H1 (cell line): ENCODE results near the gene SF3A2. TPM values are rescaled to one million over a fixed set of nuclear protein-coding genes. Genes with fewer than 3 reads are reported as not detected.

Experiments used
- CTCF ChIA-PET: fragments of 300-600 bp; sonication (Branson Sonifier 250); formaldehyde crosslinking; loops from one replicate; lab custom pipeline; 2021; ENCODE audit not compliant: partially characterized antibody; lab: Charles Lee
- POLR2A ChIA-PET: fragments of 300-600 bp; sonication (Branson Sonifier 250); formaldehyde crosslinking; loops from one replicate; lab custom pipeline; 2021; ENCODE audit warnings: inconsistent platforms; ENCODE audit not compliant: partially characterized antibody; lab: Charles Lee
- DNase-seq, 2 experiments: peaks; one replicate each; pipeline versions ENCODE4 v3.0.0 to v3.0.0-alpha.2; 2010 to 2022; ENCODE audit warnings: low spot score in 2 of 2, low read depth in 1 of 2, mixed read lengths in 1 of 2
- FAIRE-seq: peaks from 2 replicates; lab custom pipeline; 2011; peaks lifted over from hg19 to GRCh38; lab: Jason Lieb, UNC
- H2AFZ ChIP-seq: 2 replicates; pipeline ENCODE4 v1.8.1; 2012; ENCODE audit warnings: low read length, inconsistent platforms
- H2AK5ac ChIP-seq: 2 replicates; pipeline ENCODE4 v1.6.1; 2013; ENCODE audit warnings: low read depth, low read length
- H2BK120ac ChIP-seq: replicated peaks from 2 replicates; pipeline ENCODE3; 2013; ENCODE audit warnings: low read depth, low read length, inconsistent platforms
- H2BK12ac ChIP-seq: 2 replicates; pipeline ENCODE4 v1.6.1; 2013; ENCODE audit warnings: low read depth, low read length
- H2BK15ac ChIP-seq: 2 replicates; pipeline ENCODE4 v1.6.1; 2013; ENCODE audit warnings: low read length
- H2BK20ac ChIP-seq: 2 replicates; pipeline ENCODE4 v1.6.1; 2013; ENCODE audit warnings: low read length
- H2BK5ac ChIP-seq: 2 replicates; pipeline ENCODE4 v1.6.1; 2013; ENCODE audit warnings: low read depth, low read length
- H3K14ac ChIP-seq: 2 replicates; pipeline ENCODE4 v1.6.1; 2013; ENCODE audit warnings: inconsistent platforms; ENCODE audit not compliant: insufficient read length
- H3K18ac ChIP-seq: 2 replicates; pipeline ENCODE4 v1.6.1; 2013; ENCODE audit warnings: low read length; ENCODE audit errors: extremely low read depth
- H3K23ac ChIP-seq: 2 replicates; pipeline ENCODE4 v1.6.1; 2013; ENCODE audit warnings: inconsistent platforms; ENCODE audit not compliant: insufficient read length
- H3K23me2 ChIP-seq: 2 replicates; pipeline ENCODE4 v1.6.1; 2013; ENCODE audit warnings: low read depth, low read length
- H3K27ac ChIP-seq: 2 replicates; pipeline ENCODE4 v1.6.1; 2011; ENCODE audit warnings: low read depth, low read length, inconsistent platforms
- H3K27me3 ChIP-seq, 4 experiments: replicated peaks in 1 of 4; 1 replicate in 1 of 4; 2 replicates in 3 of 4; pipeline versions ENCODE4 v1.6.1 to v1.8.1; 2011 to 2013; ENCODE audit warnings: low read length in 3 of 4, mild to moderate bottlenecking in 3 of 4, inconsistent platforms in 2 of 4, mixed read lengths in 2 of 4, moderate library complexity in 1 of 4; ENCODE audit not compliant: control insufficient read depth in 3 of 4, insufficient read depth in 3 of 4; ENCODE audit errors: extremely low read depth in 1 of 4
- H3K36me3 ChIP-seq, 4 experiments: 2 replicates each; pipeline versions ENCODE4 v1.6.1 to v1.8.1; 2011 to 2013; ENCODE audit warnings: mild to moderate bottlenecking in 4 of 4, low read length in 3 of 4, moderate library complexity in 2 of 4, control low read depth in 1 of 4, inconsistent platforms in 1 of 4; ENCODE audit not compliant: insufficient read depth in 4 of 4, control insufficient read depth in 2 of 4
- H3K4ac ChIP-seq: replicated peaks from 2 replicates; pipeline ENCODE3; 2013; ENCODE audit warnings: low read length, low read depth, mixed read lengths, inconsistent platforms; ENCODE audit not compliant: insufficient read length
- H3K4me1 ChIP-seq, 4 experiments: replicated peaks in 1 of 4; 1 replicate in 1 of 4; 2 replicates in 3 of 4; pipeline versions ENCODE4 v1.6.1 to v1.8.1; 2011 to 2013; ENCODE audit warnings: low read length in 3 of 4, inconsistent platforms in 2 of 4, mixed read lengths in 1 of 4; ENCODE audit not compliant: insufficient read depth in 4 of 4, control insufficient read depth in 3 of 4
- H3K4me2 ChIP-seq, 2 experiments: 2 replicates each; pipeline versions ENCODE4 v1.6.1 to v1.8.1; 2011 to 2013; ENCODE audit warnings: low read depth in 2 of 2, low read length in 2 of 2, control low read depth in 1 of 2, inconsistent platforms in 1 of 2, mild to moderate bottlenecking in 1 of 2; ENCODE audit not compliant: insufficient read depth in 1 of 2
- H3K4me3 ChIP-seq, 4 experiments: fragments of 200-600, 300-600 bp in 1 of 4; sonication (generic), shearing (Covaris generic), sonication (Bioruptor Twin) in 1 of 4; 2 replicates each; pipeline versions ENCODE4 v1.5.1 to v1.8.1; 2011 to 2016; ENCODE audit warnings: low read length in 4 of 4, low read depth in 3 of 4, control low read depth in 2 of 4, inconsistent platforms in 2 of 4, mild to moderate bottlenecking in 2 of 4, mixed read lengths in 1 of 4, moderate library complexity in 1 of 4; ENCODE audit not compliant: insufficient read depth in 2 of 4; ENCODE audit errors: extremely low read depth in 1 of 4
- H3K56ac ChIP-seq: replicated peaks from 2 replicates; pipeline ENCODE3; 2013; ENCODE audit warnings: low read depth, mild to moderate bottlenecking, mixed read lengths, low read length, inconsistent platforms; ENCODE audit not compliant: insufficient read length
- H3K79me1 ChIP-seq: 2 replicates; pipeline ENCODE4 v1.6.1; 2013; ENCODE audit warnings: low read depth, low read length, control low read depth
- H3K79me2 ChIP-seq, 2 experiments: 2 replicates each; pipeline versions ENCODE4 v1.6.1 to v1.8.1; 2012 to 2013; ENCODE audit warnings: low read length in 2 of 2, mild to moderate bottlenecking in 2 of 2, inconsistent platforms in 1 of 2; ENCODE audit not compliant: insufficient read depth in 2 of 2, control insufficient read depth in 1 of 2
- H3K9ac ChIP-seq, 4 experiments: replicated peaks in 1 of 4; 1 replicate in 1 of 4; 2 replicates in 3 of 4; pipeline versions ENCODE4 v1.6.1 to v1.8.1; 2011 to 2013; ENCODE audit warnings: low read depth in 3 of 4, low read length in 3 of 4, control low read depth in 2 of 4, mild to moderate bottlenecking in 2 of 4, moderate library complexity in 2 of 4, inconsistent platforms in 1 of 4; ENCODE audit errors: extremely low read depth in 1 of 4
- H3K9me3 ChIP-seq, 2 experiments: 2 replicates each; pipeline versions ENCODE4 v1.6.1 to v1.8.1; 2012 to 2013; ENCODE audit warnings: mild to moderate bottlenecking in 2 of 2, moderate library complexity in 2 of 2, control low read depth in 1 of 2, inconsistent platforms in 1 of 2, low read depth in 1 of 2, low read length in 1 of 2, mixed read lengths in 1 of 2; ENCODE audit not compliant: insufficient read depth in 2 of 2
- H4K20me1 ChIP-seq, 2 experiments: replicated peaks in 1 of 2; 2 replicates each; pipeline versions ENCODE3 to v1.8.1; 2011 to 2013; ENCODE audit warnings: inconsistent platforms in 2 of 2, low read length in 2 of 2, mild to moderate bottlenecking in 1 of 2; ENCODE audit not compliant: insufficient read depth in 2 of 2, control insufficient read depth in 1 of 2
- H4K5ac ChIP-seq: 2 replicates; pipeline ENCODE4 v1.6.1; 2013; ENCODE audit warnings: low read length, low read depth, mixed read lengths, inconsistent platforms; ENCODE audit not compliant: insufficient read length
- H4K8ac ChIP-seq: 2 replicates; pipeline ENCODE4 v1.8.0; 2013; ENCODE audit warnings: mild to moderate bottlenecking, moderate library complexity, low read length, inconsistent platforms; ENCODE audit not compliant: insufficient read depth; ENCODE audit errors: extremely low read depth
- H4K91ac ChIP-seq: replicated peaks from 2 replicates; pipeline ENCODE3; 2013; ENCODE audit warnings: low read length, mixed read lengths, inconsistent platforms; ENCODE audit not compliant: insufficient read length
- ASH2L ChIP-seq: fragments of 200-600, 300-600 bp; sonication (generic); IDR thresholded peaks from one replicate; pipeline ENCODE4 v1.7.1; 2017; ENCODE audit warnings: low read length
- CEBPB ChIP-seq: IDR thresholded peaks from 2 replicates; pipeline ENCODE4 v1.6.1; 2012; ENCODE audit warnings: low read depth, low read length
- WGBS, 2 experiments: shearing (Covaris generic) in 1 of 2; methylation state at CpG; one replicate each; pipeline versions ENCODE4 v1.1.6 to v1.1.7; 2013 to 2015; ENCODE audit warnings: low lambda C conversion rate in 2 of 2, mixed read lengths in 2 of 2, inconsistent platforms in 1 of 2, low coverage in 1 of 2, missing lambda C conversion rate in 1 of 2; ENCODE audit not compliant: insufficient replicate concordance in 2 of 2, insufficient coverage in 1 of 2, insufficient read length in 1 of 2; ENCODE audit errors: extremely low coverage in 1 of 2, missing lambda C conversion rate in 1 of 2; 5-methylcytosine and 5-hydroxymethylcytosine counted together
- polyA plus RNA-seq, 7 experiments: library from polyadenylated mRNA; depleted of rRNA in 3 of 7; stranded (reverse) in 5 of 7; unstranded in 2 of 7; fragments of >200 nt in 5 of 7; fragments of 200-250 nt in 2 of 7; gene quantifications; 1 replicate in 5 of 7; 2 replicates in 1 of 7; 4 replicates in 1 of 7; pipeline versions ENCODE4 v1.2.1 to v1.2.3, GENCODE V29; 2011 to 2013; ENCODE audit warnings: missing spikeins in 2 of 7, mixed read lengths in 2 of 7
- total RNA-seq: library from RNA; stranded (reverse); fragmentation: NEBNext Ultra II Directional; extraction: Animal tissue kit (Norgen Biotek cat#: 25700); gene quantifications from 2 replicates; pipeline ENCODE4 v1.2.1, GENCODE V29; 2021

Gene SF3A2
- total and polyA plus RNA-seq, 2 of the 8 experiments (the other 6 are each of a cell fraction or from before 2014, with no cell fraction given), result 15.3 to 146 TPM

- Histone ChIP-seq H2BK5ac (no peak overlapping the region), H4K8ac (no peak overlapping the region), H3K27me3 (no peaks in the 10 kb centered on the region), H2BK20ac (no peak overlapping the region), H3K23ac (no peak overlapping the region), H4K20me1 (peaks cover 7 to 22% of the 10 kb centered on the region in 2 experiments), H3K9me3 (peaks cover 4% of the 10 kb centered on the region in 2 experiments; a peak in 2 of 4 replicates), H2AK5ac (no peak overlapping the region), H3K27ac (no peak overlapping the region), H3K23me2 (no peaks in the 10 kb centered on the region), H3K79me2 (peaks cover 0 to 14% of the 10 kb centered on the region in 2 experiments; a peak in 2 of 4 replicates), H3K56ac (no peak overlapping the region), H3K4me2 (no peak overlapping the region), H3K4ac (no peak overlapping the region), H3K18ac (no peak overlapping the region), H3K79me1 (peaks cover 13% of the 10 kb centered on the region; the same call in 1 of the 2 replicates), H2AFZ (no peak overlapping the region), H2BK120ac (no peak overlapping the region), H4K5ac (no peak overlapping the region), H3K36me3 (peaks cover 0 to 15% (median 0%) of the 10 kb centered on the region in 4 experiments; a peak in 2 of 8 replicates), H3K4me3 (no peak overlapping the region), H2BK12ac (no peak overlapping the region), H3K4me1 (no peaks in the 10 kb centered on the region), H4K91ac (no peak overlapping the region), H3K14ac (no peak overlapping the region), H3K9ac (no peak overlapping the region), H2BK15ac (no peak overlapping the region)
- FAIRE-seq (no peak), DNase-seq (no peak)
- TF ChIP-seq CEBPB, result no peak
- TF ChIP-seq ASH2L, result no peak
- WGBS, 2 experiments, result 96% methylated on average over 15 of the region's 15 CpGs; no CpG with 5 or more reads in 1 of the 2 experiments
- ChIA-PET POLR2A (interaction anchor here (0.6 to 2.2 kb wide), 4 partner anchors 11 to 86 kb away, joined by 3 to 5 read pairs (median 4); no protein-coding TSS in a partner anchor), CTCF (interaction anchor here (0.6 to 1.6 kb wide), 5 partner anchors 9 to 256 kb away, joined by 3 to 5 read pairs (median 4); no protein-coding TSS in a partner anchor)
Measured at GRCh38 chr19:2202366-2202765, 34.3 kb upstream of the SF3A2 start.
